GM12891 (cell line): ENCODE measurements around the gene ZNF618.
"Not testable (repeated sequence)": the region's sequence is repeated elsewhere in the genome, so short reads cannot be mapped to it uniquely, and the experiment has no call there.

Experiments
- DNase-seq: peaks from one replicate; pipeline ENCODE4 v3.0.0; 2011; ENCODE audit warnings: low spot score; ENCODE audit not compliant: insufficient read length
- FAIRE-seq: peaks from 2 replicates; lab custom pipeline; 2011; peaks lifted over from hg19 to GRCh38; lab: Jason Lieb, UNC
- PAX5 ChIP-seq: IDR thresholded peaks from 2 replicates; pipeline ENCODE4 v1.6.1; 2011; ENCODE audit warnings: low read length, moderate library complexity, mild to moderate bottlenecking; ENCODE audit not compliant: insufficient read depth, severe bottlenecking
- POLR2A ChIP-seq: IDR thresholded peaks from 2 replicates; pipeline ENCODE4 v1.6.1; 2011; ENCODE audit warnings: low read depth, low read length, control low read depth
- POLR2AphosphoS5 ChIP-seq: IDR thresholded peaks from 2 replicates; pipeline ENCODE4 v1.6.1; 2011; ENCODE audit warnings: low read depth, low read length, control low read depth
- POU2F2 ChIP-seq: IDR thresholded peaks from 2 replicates; pipeline ENCODE4 v1.6.1; 2011; ENCODE audit warnings: low read depth, mild to moderate bottlenecking, control low read depth, low read length, moderate library complexity
- SPI1 ChIP-seq: IDR thresholded peaks from 2 replicates; pipeline ENCODE4 v1.6.1; 2011; ENCODE audit warnings: low read depth, low read length, control low read depth
- TAF1 ChIP-seq: IDR thresholded peaks from 2 replicates; pipeline ENCODE4 v1.6.1; 2011; ENCODE audit warnings: low read depth, low read length, control low read depth

Gene ZNF618

GRCh38 chr9:114038724-114039313, 162.7 kb downstream of the ZNF618 start:
- FAIRE-seq = no peak
- no peak for TF ChIP-seq POU2F2
- TF ChIP-seq TAF1 = no peak
- no peak for TF ChIP-seq POLR2A
- no peak for TF ChIP-seq SPI1
- TF ChIP-seq PAX5 = no peak
- TF ChIP-seq POLR2AphosphoS5 = no peak

GRCh38 chr9:114039484-114039883, 163.4 kb downstream of the ZNF618 start:
- TF ChIP-seq POLR2AphosphoS5 (no peak), POU2F2 (no peak), SPI1 (no peak)
- DNase-seq (no peak), FAIRE-seq (no peak)

More at GRCh38 chr9:114038724-114039313, 162.7 kb downstream of the ZNF618 start:
- no peak for DNase-seq

DNA sequence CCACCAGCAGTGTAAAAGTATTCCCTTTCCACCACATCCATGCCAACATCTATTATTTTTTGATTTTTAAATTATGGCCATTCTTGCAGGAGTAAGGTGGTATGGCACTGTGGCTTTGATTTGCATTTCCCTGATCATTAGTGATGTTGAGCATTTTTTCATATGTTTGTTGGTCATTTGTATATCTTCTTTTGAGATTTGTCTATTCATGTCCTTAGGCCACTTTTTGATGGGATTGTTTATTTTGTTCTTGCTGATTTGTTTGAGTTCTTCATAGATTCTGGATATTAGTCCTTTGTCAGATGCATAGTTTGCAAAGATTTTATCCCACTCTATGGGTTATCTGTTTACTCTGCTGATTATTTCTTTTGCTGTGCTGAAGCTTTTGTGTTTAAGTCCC, 167.6 kb downstream of the ZNF618 start:
- DNase-seq, FAIRE-seq: not testable (repeated sequence)

DNA sequence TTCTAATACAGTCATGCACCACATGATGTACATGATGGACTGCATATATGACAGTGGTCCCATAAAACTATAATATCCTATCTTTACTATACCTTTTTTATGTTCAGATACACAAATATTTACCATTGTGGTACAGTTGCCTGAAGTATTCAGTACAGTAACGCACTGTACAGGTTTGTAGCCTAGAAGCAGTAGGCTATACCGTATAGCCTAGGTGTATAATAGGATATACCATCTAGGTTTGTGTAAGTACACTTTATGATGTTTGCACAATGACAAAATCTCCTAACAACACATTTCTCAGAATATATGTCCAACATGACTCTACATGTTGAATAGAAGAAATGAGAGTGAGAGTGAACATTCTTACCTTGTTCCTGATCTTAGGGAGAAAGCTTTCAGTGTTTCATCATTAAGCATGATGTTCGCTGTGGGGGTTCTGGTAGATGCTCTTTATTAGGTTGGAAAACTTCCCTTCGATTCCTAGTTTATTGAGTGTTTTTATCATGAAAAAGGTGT, 170.2 kb downstream of the ZNF618 start:
- DNase-seq = no peak
- TF ChIP-seq POLR2A (no peak), POLR2AphosphoS5 (no peak), TAF1 (no peak), PAX5 (no peak), POU2F2 (no peak), SPI1 (no peak)
- FAIRE-seq = no peak

GRCh38 chr9:114046875-114047274, 170.8 kb downstream of the ZNF618 start:
- DNase-seq = no peak
- FAIRE-seq = no peak
- TF ChIP-seq TAF1 = no peak
- no peak for TF ChIP-seq POLR2AphosphoS5
- TF ChIP-seq POLR2A = no peak
- TF ChIP-seq PAX5 = no peak
- TF ChIP-seq SPI1 = no peak
- no peak for TF ChIP-seq POU2F2

DNA sequence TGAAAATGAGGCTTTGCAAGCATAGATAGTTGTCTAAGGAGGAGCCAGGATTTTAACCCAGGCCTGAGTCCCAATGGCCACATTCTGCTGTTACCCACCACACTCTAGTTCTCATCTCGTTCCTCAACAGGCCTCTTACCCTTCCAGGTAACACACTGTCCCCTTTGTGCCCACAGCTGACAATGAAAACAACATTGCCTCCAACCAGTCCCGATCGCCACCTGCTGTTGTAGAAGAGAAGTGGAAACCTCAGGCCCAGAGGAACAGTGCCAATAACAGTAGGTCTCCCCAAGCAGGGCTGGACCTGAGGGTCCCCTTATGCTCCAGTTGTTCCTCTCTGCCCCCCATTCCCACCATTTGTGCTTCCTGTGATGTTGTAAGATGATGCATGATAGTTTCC, 171.6 kb downstream of the ZNF618 start:
- DNase-seq = no peak
- TF ChIP-seq POLR2AphosphoS5 = no peak
- TF ChIP-seq TAF1 = no peak
- TF ChIP-seq POU2F2 = no peak
- TF ChIP-seq SPI1 = no peak
- no peak for TF ChIP-seq PAX5
- no peak for TF ChIP-seq POLR2A

GRCh38 chr9:114048533-114049415, 172.7 kb downstream of the ZNF618 start:
- no peak for TF ChIP-seq POLR2AphosphoS5
- no peak for TF ChIP-seq PAX5
- TF ChIP-seq POLR2A = no peak
- no peak for TF ChIP-seq SPI1
- TF ChIP-seq POU2F2 = no peak
- TF ChIP-seq TAF1 = no peak
- FAIRE-seq (no peak), DNase-seq (no peak)

More for the DNA sequence above, 171.6 kb downstream of the ZNF618 start:
- FAIRE-seq = no peak

DNA sequence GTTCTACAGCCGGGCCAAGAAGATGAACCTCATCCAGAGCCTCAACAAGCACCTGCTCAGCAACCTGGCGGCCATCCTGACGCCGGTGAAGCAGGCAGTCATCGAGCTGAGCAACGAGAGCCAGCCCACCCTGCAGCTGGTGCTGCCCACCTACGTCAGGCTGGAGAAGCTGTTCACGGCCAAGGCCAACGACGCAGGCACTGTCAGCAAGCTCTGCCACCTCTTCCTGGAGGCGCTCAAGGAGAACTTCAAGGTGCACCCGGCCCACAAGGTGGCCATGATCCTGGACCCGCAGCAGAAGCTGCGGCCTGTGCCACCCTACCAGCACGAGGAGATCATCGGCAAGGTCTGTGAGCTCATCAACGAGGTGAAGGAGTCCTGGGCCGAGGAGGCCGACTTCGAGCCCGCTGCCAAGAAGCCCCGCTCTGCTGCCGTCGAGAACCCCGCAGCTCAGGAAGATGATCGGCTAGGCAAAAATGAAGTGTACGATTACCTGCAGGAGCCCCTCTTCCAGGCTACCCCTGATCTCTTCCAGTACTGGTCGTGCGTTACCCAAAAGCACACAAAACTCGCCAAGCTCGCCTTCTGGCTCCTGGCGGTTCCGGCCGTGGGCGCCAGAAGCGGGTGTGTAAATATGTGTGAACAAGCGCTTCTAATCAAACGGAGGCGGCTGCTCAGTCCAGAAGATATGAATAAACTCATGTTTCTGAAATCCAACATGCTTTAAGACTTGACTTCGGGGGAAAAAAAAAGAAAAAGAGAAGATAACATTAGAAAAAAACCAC, 173.5 kb downstream of the ZNF618 start:
- TF ChIP-seq TAF1 (no peak), PAX5 (no peak), POU2F2 (no peak), POLR2AphosphoS5 (no peak), SPI1 (no peak)
- FAIRE-seq (no peak), DNase-seq (no peak)

- DNase-seq = no peak
- FAIRE-seq = no peak
- TF ChIP-seq POU2F2 = no peak
- no peak for TF ChIP-seq PAX5
- TF ChIP-seq POLR2AphosphoS5 = no peak
- no peak for TF ChIP-seq SPI1
- no peak for TF ChIP-seq POLR2A
Observed at GRCh38 chr9:114050226-114050568, 174.1 kb downstream of the ZNF618 start.
